Stimulated activated CD8-positive, alpha-beta memory T cell treated with anti-CD3 and anti-CD28 coated beads, Interleukin-15, amount 100 ng/mL, for 24 hours (primary cell): ENCODE results near the gene ADGRF5.

Experiments
- DNase-seq: peaks from one replicate; pipeline ENCODE4 v3.0.0-alpha.2; 2020; ENCODE audit warnings: low read depth

ADGRF5 gene

GRCh38 chr6:46932526-46933319 lies 11.0 kb upstream of the ADGRF5 start:
- DNase-seq: no peak

GRCh38 chr6:46931416-46931815 lies 9.7 kb upstream of the ADGRF5 start:
- DNase-seq: no peak

GRCh38 chr6:46930331-46930730 lies 8.6 kb upstream of the ADGRF5 start:
- DNase-seq: no peak

DNA sequence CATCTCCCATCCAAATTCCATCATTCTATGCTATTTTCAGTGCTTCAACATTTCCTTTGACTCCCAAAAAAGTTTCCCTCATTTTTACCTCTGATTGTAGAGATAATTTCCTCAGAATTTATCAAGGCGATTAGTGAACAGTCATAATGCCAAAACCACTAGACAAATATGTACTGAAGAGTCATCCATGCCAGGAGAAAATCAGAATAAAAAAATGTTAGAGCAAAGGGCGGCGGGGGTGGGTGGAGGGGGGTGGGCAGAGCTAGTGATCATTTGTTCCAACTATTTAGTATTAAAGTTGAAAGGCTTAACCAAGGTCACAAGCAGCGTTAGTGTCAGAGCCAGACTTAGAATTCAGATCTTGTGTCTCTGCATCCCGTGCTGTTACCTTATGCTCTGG lies 5.3 kb upstream of the ADGRF5 start:
- no peak for DNase-seq

GRCh38 chr6:46926481-46926880 lies 4.7 kb upstream of the ADGRF5 start:
- no peak for DNase-seq

DNA sequence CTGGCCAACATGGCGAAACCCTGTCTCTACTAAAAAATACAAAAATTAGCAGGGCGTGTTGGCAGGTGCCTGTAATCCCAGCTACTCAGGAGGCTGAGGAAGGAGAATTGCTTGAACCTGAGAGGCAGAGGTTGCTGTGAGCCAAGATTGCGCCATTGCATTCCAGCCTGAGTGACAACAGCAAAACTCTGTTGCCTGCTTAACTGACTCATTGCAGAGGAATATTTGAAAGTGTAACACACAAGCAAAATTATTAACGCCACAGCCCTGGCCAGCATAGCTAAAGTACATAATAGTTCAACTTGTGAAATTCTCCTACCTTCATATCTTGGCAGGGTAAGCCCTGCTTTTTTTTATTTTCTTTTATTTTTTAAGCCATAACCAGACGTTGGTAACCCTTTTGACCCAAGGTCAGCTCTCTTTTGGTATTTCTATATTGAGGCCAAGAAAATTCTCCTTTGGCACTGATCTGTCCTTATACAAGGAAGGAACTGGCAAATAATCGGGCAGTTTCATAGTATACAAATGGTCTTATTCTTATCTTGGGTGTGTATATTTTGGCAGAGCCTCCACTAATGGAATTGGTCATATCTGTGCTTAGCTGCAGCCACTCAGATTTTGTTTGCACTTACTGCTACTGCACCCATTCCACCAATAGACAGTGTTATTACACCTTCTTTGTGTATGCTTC lies 4.0 kb upstream of the ADGRF5 start:
- no peak for DNase-seq

DNA sequence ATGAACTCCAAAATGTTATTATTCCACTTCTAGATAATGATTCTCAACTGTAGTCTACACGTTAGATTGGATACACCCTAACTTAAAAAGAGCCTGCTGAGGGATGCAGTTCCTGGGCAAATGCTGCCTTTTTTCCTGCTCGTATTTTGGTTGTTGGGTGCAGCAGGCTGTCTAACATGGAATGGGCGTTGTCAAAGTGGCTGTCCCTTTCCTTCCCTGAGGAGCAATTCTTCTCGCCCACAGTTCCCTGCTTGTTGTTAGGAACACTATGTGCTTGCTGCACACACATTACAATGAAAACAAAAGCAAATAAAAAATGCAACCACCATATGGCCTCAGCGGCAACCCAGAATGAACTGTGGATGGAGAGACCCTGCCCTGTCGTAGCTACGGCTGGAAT lies 1.7 kb upstream of the ADGRF5 start:
- DNase-seq: no peak

DNA sequence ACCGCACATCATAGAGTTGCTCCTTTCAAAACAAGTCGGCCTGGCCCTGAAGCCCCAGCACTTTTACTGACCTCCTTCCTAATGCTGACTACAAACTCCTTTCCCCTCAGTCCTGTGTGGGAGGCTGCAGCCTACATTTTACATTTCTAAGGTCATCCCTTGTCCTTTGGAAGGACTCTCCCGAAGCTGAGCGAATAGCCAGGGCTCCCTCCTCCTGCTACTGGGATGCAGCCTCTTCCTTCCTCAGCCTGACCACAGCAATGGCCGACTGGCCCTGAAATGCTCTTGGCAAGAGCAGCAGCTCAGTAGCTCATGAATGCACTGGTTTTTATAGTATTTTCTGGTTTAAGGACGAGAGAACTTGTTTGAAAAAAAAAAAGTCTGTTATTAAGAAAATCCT lies 679 bp downstream of the ADGRF5 start:
- no peak for DNase-seq

DNA sequence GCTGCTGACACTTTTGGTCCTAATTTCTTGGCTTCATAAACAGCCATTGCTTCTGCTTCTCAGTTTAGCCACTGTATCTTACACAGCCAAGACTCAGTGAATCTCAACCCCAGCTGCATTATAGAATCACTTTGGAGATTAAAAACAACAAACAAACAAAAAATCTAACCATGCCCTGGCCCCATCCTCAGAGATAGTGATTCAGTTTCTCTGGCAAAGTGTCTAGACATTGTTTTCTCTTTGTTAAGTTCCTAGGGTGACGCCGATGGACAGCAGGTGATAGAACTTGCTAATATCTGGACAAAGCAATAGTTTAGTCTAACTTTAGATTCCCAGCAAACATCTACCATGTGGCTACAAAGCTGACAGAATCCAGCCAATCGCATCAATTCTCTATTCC lies 2.9 kb downstream of the ADGRF5 start:
- no peak for DNase-seq

GRCh38 chr6:46917002-46917545 lies 4.7 kb downstream of the ADGRF5 start:
- DNase-seq: no peak

GRCh38 chr6:46915866-46916265 lies 5.9 kb downstream of the ADGRF5 start:
- DNase-seq: no peak

- no peak for DNase-seq
These were observed 6.4 kb downstream of the ADGRF5 start for GRCh38 chr6:46915380-46915779.

GRCh38 chr6:46914279-46914810 lies 7.4 kb downstream of the ADGRF5 start:
- no peak for DNase-seq

DNA sequence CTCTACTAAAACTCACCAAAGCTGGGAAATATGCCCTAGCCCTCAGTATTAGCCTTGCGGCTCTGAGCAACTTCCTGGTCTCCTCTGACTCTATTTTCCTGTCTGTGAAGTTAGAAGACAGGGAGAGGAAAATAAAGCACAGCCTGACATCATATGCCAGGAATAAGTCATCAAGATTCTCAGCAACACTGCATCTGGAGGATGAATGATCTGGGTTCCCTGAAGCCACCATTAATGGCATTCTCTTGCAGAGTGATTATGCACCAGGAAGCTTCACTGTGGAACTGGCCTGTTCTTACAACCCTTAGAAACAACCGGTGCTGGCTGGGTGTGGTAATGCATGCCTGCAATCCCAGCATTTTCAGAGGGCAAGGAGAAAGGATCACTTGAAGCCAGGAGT lies 12.4 kb downstream of the ADGRF5 start:
- no peak for DNase-seq

- no peak for DNase-seq
These were observed 15.0 kb downstream of the ADGRF5 start for GRCh38 chr6:46906776-46907175.

- DNase-seq: no peak
These were observed 17.6 kb downstream of the ADGRF5 start for GRCh38 chr6:46904117-46904516.

GRCh38 chr6:46903175-46903574 lies 18.6 kb downstream of the ADGRF5 start:
- DNase-seq: no peak

DNA sequence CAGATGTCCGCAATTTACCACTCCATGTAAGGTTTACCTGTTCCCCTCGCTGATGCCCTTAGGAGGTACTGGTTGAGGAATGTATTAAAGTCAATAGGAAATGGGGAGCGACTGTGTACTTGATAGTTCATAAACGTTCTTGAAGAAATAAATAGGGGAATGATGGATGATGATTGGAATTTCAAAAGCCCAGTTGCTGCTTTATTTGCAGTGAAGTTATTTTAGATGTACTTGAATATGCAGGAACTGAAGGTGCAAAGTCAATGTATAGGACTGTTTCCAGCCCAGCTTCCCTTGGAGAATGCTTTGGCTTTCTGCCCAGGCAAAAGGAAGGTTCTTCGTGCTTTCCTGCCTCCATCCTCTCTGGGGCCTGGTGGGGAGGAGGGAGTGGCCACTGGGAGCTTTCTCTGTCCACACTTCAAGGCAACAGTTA lies 19.8 kb downstream of the ADGRF5 start:
- DNase-seq: no peak

GRCh38 chr6:46900266-46900665 lies 21.5 kb downstream of the ADGRF5 start:
- DNase-seq: no peak

GRCh38 chr6:46899659-46900058 lies 22.1 kb downstream of the ADGRF5 start:
- no peak for DNase-seq

- DNase-seq: no peak
These were observed 23.7 kb downstream of the ADGRF5 start for GRCh38 chr6:46898006-46898405.

GRCh38 chr6:46896871-46897270 lies 24.9 kb downstream of the ADGRF5 start:
- no peak for DNase-seq

DNA sequence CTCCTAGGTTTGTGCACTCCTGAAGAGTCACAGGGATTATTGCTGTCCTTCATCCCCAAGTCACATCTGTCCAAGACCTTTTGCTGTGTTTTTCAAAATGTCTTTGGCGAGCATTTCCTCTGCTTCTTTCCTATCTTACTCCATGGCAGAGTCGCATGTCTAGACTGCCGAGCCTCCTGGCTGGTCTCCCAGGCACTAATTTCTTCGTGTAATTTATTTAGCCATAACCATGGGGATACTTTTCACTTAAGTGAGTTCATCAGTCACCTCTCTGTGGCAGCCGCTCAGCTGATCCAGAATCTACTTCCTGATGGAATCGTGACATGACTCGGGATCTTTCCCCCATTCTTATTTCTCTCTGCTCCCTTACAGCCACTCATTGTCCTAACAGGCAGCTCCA lies 25.8 kb downstream of the ADGRF5 start:
- DNase-seq: no peak
